Type B pancreatic cell (in vitro differentiated cells): ENCODE results near the gene TPD52L1. TPM values are rescaled to one million over a fixed set of nuclear protein-coding genes. Genes with fewer than 3 reads are reported as not detected.

ENCODE experiments used
- DNase-seq: peaks from one replicate; pipeline ENCODE4 v3.0.0; 2021; ENCODE audit warnings: mixed read lengths; ENCODE audit not compliant: unreplicated experiment; ENCODE audit errors: extremely low spot score
- H3K27ac Mint-ChIP-seq: 2 replicates; pipeline ENCODE4 v1.8.0; 2021; ENCODE audit warnings: mild to moderate bottlenecking, mixed read lengths
- H3K27me3 Mint-ChIP-seq: 2 replicates; pipeline ENCODE4 v1.8.0; 2021; ENCODE audit warnings: mixed read lengths
- H3K36me3 Mint-ChIP-seq: 2 replicates; pipeline ENCODE4 v1.8.0; 2021; ENCODE audit warnings: mixed read lengths
- H3K4me1 Mint-ChIP-seq: one replicate; pipeline ENCODE4 v1.8.0; 2021; ENCODE audit warnings: mixed read lengths; ENCODE audit not compliant: unreplicated experiment
- H3K4me3 Mint-ChIP-seq: 2 replicates; pipeline ENCODE4 v1.8.0; 2021; ENCODE audit warnings: mild to moderate bottlenecking, mixed read lengths
- H3K9me3 Mint-ChIP-seq: 2 replicates; pipeline ENCODE4 v1.8.0; 2021; ENCODE audit warnings: mixed read lengths
- CTCF ChIP-seq: fragments of 200-600 bp; sonication (generic); conservative IDR thresholded peaks from 2 replicates; pipeline ENCODE4 v1.5.0; 2021; ENCODE audit warnings: antibody characterized with exemption, mild to moderate bottlenecking
- total RNA-seq: library from RNA; stranded (reverse); gene quantifications from 2 replicates; pipeline ENCODE4 v1.2.1, GENCODE V29; 2021; ENCODE audit warnings: low replicate concordance

Gene TPD52L1
- total RNA-seq, 1 donor from 2014 or later, result 80.4 TPM

- H3K4me1 Mint-ChIP-seq, result peaks cover 14% of the 10 kb centered on the region
- TF ChIP-seq CTCF, result no peak
- H3K36me3 Mint-ChIP-seq, result peaks cover 9% of the 10 kb centered on the region
- DNase-seq, result peak; percentile 68
- H3K4me3 Mint-ChIP-seq, result peak overlapping the region; percentile 95
- H3K27ac Mint-ChIP-seq, result peak overlapping the region; percentile 90
- no peaks in the 10 kb centered on the region for H3K27me3 Mint-ChIP-seq
- no peaks in the 10 kb centered on the region for H3K9me3 Mint-ChIP-seq
Measured at GRCh38 chr6:125154118-125154760, 666 bp downstream of the TPD52L1 start.

DNA sequence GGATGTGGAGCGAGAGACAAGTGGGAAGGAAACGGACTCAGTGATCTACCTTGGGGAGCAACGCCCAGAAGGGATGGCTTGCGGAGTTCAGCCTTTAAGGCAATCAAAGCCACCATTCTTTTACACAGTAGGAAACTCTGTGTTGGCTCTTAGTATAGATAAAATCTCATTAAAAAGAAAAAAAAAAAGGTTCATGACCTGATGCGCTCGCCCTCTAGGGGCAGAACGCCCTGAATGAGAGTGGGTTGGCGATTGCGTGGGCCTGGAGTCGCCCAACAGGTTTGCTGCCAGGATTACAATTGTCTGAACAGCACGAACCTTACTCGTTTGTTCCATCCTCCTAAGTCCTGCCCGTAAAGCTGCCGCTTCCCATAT is 1.2 kb downstream of the TPD52L1 start:
- Mint-ChIP-seq H3K27me3 (no peaks in the 10 kb centered on the region), H3K4me3 (peak overlapping the region; percentile 95), H3K27ac (peak overlapping the region; percentile 90), H3K36me3 (peaks cover 14% of the 10 kb centered on the region), H3K9me3 (no peaks in the 10 kb centered on the region), H3K4me1 (peaks cover 14% of the 10 kb centered on the region)
- no peak for DNase-seq
- TF ChIP-seq CTCF, result peak; percentile 74

DNA sequence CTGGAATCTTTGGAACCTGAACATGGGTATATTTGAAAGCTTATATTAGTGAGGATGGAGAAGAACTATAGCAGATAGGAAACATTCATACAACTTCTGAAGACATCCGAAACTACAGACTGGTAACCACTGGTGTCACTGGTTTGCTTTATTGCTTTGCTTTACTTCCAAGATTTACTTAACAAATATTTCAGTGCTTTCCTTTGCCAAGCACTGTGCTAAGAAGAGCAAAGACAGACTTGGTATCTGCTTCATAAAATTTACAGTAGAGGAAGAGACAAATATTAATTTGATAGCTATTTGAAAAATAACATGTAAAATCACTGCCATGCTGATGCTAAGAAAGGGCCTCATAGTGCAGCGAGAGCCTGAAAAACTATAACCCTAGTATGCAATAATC is 1.8 kb downstream of the TPD52L1 start:
- H3K4me3 Mint-ChIP-seq, result peak overlapping the region; percentile 95
- H3K4me1 Mint-ChIP-seq, result peaks cover 14% of the 10 kb centered on the region
- H3K9me3 Mint-ChIP-seq, result no peaks in the 10 kb centered on the region
- H3K27ac Mint-ChIP-seq, result peak overlapping the region; percentile 90
- no peak for DNase-seq
- H3K27me3 Mint-ChIP-seq, result no peaks in the 10 kb centered on the region
- H3K36me3 Mint-ChIP-seq, result peaks cover 17% of the 10 kb centered on the region
- no peak for TF ChIP-seq CTCF

DNA sequence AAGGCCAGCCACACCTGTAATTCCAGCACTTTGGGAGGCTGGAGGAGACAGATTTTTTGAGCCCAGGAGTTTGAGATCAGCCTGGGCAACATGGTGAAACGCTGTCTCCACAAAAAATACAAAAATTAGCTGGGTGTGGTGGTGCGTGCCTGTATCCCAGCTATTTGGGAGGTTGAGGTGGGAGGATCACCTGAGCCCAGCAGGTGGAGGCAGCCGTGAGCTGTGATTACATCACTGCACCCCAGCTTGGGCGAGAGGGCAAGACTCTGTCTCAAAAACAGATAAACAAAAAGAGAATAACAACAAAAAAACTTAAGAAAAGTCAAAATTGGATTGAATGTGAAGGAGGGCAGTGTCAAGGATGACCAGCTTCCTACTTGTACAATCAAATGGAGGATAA is 2.9 kb downstream of the TPD52L1 start:
- H3K9me3 Mint-ChIP-seq, result no peaks in the 10 kb centered on the region
- peaks cover 23% of the 10 kb centered on the region for H3K36me3 Mint-ChIP-seq
- H3K4me3 Mint-ChIP-seq, result no peak overlapping the region
- no peaks in the 10 kb centered on the region for H3K27me3 Mint-ChIP-seq
- no peak overlapping the region for H3K27ac Mint-ChIP-seq
- peaks cover 18% of the 10 kb centered on the region for H3K4me1 Mint-ChIP-seq
- no peak for DNase-seq
- TF ChIP-seq CTCF, result no peak

GRCh38 chr6:125157280-125157679 is 3.7 kb downstream of the TPD52L1 start:
- Mint-ChIP-seq H3K4me3 (peak overlapping the region; percentile 7), H3K27me3 (no peaks in the 10 kb centered on the region), H3K9me3 (no peaks in the 10 kb centered on the region)

More at GRCh38 chr6:125157280-125157679, 3.7 kb downstream of the TPD52L1 start:
- H3K4me1 Mint-ChIP-seq, result peaks cover 18% of the 10 kb centered on the region
- DNase-seq, result no peak
- TF ChIP-seq CTCF, result no peak
- no peak overlapping the region for H3K27ac Mint-ChIP-seq
- H3K36me3 Mint-ChIP-seq, result peaks cover 24% of the 10 kb centered on the region
